Urinary bladder (tissue), 4 donors: ENCODE measurements around the gene SNAP47. TPM values are rescaled to one million over a fixed set of nuclear protein-coding genes. Genes with fewer than 3 reads are reported as not detected.

Experiments
- DNase-seq: peaks from one replicate; pipeline ENCODE4 v3.0.0-alpha.2; 2015; ENCODE audit errors: extremely low spot score
- H3K27ac ChIP-seq: one replicate; pipeline ENCODE4 v1.5.1; 2013; ENCODE audit warnings: low read depth, mild to moderate bottlenecking, moderate library complexity
- H3K36me3 ChIP-seq: one replicate; pipeline ENCODE4 v1.6.1; 2013; ENCODE audit warnings: mild to moderate bottlenecking, moderate library complexity; ENCODE audit not compliant: insufficient read depth
- H3K4me1 ChIP-seq: one replicate; pipeline ENCODE4 v1.6.1; 2013; ENCODE audit warnings: mild to moderate bottlenecking, moderate library complexity; ENCODE audit not compliant: insufficient read depth
- H3K4me3 ChIP-seq: one replicate; pipeline ENCODE4 v1.5.1; 2013; ENCODE audit warnings: low read depth, low read length
- WGBS: extraction: QIAGEN DNeasy Blood & Tissue Kit; methylation state at CpG from one replicate; pipeline ENCODE4 v1.1.7; 2013; 5-methylcytosine and 5-hydroxymethylcytosine counted together
- polyA plus RNA-seq: library from polyadenylated mRNA; stranded (reverse); fragments of 200-250 nt; gene quantifications from one replicate; pipeline ENCODE4 v1.2.3, GENCODE V29; 2013
- total RNA-seq: library from RNA; depleted of rRNA; stranded (reverse); fragments of >200 nt; gene quantifications from one replicate; pipeline ENCODE4 v1.2.3, GENCODE V29; 2014
- donor health status: healthy with polysubstance abuse.
- donor health status: healthy.

SNAP47 gene
- total and polyA plus RNA-seq, 2 donors, result 33.8 to 37.0 TPM

DNA sequence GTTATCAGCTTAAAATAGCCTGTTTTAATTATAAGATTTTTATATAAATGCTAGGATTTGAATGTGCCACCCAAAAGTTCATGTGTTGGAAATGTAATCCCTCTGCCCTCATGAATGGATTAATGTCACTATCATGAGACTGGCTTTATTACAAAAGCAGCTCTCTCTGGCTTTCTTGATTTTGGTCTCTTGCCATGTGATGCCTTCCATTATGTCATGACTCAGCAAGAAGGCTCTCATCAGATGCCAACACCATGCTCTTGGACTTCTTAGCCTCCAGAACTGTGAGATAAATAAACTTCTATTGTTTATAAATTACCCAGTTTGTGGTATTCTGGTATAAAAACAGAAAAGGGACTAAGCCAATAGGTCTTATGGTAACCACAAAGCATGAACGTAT lies 73.3 kb downstream of the SNAP47 start:
- DNase-seq, result no peak
- Histone ChIP-seq H3K4me1 (no peaks in the 10 kb centered on the region), H3K36me3 (no peaks in the 10 kb centered on the region), H3K4me3 (no peak overlapping the region), H3K27ac (no peak overlapping the region)
- WGBS, result 69% methylated on average over 1 of the region's 1 CpG

DNA sequence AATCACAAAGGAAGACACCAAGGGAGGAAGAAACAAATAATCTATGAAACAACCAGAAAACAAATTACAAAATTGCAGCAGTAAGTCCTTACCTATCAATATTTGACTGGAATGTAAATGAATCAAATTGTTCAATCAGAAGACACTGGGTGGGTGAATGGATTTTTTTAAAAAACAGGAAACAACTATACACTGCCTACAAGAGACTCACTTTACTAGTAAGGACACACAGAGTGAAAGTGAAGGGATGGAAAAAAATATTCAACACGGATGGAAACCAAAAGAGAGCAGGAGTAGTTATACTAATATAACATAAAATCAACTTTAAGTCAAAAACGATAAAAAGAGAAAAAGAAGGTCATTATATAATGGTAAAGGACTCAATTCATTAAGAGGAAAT lies 73.8 kb downstream of the SNAP47 start:
- no peak overlapping the region for H3K4me3 ChIP-seq
- H3K4me1 ChIP-seq, result no peaks in the 10 kb centered on the region
- WGBS, result 85% methylated on average over 2 of the region's 2 CpGs
- H3K27ac ChIP-seq, result no peak overlapping the region
- H3K36me3 ChIP-seq, result no peaks in the 10 kb centered on the region
- DNase-seq, result no peak

DNA sequence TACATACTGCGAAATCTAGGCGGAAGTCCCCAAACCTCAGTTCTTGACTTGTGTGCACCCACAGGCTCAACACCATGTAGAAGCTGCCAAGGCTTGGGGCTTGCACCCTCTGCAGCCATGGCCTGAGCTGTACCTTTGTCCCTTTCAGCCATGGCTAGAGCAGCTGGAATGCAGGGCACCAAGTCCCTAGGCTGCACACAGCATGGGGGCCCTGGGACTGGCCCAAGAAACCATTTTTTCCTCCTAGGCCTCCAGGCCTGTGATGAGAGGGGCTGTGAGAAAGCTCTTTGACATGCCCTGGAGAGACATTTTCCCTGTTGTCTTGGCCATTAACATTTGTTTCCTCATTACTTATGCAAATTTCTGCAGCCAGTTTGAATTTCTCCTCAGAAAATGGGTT lies 78.7 kb downstream of the SNAP47 start:
- H3K36me3 ChIP-seq, result no peaks in the 10 kb centered on the region
- DNase-seq, result no peak
- no peaks in the 10 kb centered on the region for H3K4me1 ChIP-seq
- H3K4me3 ChIP-seq, result no peak overlapping the region
- WGBS, result 96% methylated on average over 2 of the region's 2 CpGs
- no peak overlapping the region for H3K27ac ChIP-seq

DNA sequence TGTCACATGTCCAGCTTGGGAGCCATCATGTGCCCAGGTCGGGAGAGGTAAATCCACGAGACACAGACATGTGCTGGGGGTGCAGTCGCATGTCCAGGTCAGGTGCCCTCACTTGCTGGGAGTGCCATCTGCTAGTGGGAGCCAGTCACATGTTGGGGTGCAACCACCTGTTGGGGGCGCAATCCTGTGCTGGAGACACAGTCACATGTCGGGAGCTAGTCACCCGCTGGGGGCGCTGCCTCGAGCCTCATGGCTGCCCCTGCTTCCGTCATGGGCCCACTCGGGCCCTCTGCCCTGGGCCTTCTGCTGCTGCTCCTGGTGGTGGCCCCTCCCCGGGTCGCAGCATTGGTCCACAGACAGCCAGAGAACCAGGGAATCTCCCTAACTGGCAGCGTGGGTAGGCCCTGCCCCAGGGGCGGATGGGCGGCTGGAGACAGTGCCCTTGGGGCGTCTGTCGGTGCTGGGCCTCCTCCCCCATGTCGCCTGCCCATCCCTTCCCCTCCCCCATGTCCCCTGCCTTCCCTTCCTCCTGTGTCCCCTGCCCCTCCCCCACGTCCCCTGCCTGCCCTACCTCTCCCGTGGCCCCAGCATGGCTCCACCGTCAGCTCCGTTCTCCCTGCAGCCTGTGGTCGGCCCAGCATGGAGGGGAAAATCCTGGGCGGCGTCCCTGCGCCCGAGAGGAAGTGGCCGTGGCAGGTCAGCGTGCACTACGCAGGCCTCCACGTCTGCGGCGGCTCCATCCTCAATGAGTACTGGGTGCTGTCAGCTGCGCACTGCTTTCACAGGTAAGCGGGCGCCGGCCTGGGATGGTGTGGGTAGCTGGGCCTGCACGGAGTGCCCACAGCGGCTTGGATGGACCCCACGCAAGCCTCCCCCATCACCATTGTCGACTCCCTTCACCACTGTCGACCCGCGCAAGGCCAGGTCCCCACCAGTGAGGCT lies 80.5 kb downstream of the SNAP47 start, which contains the start of gene PRSS38:
TSS of gene PRSS38 (plus strand) at position 208 of the 942 bp plus-strand sequence. CDS start at position 250, 42 bp downstream.
- WGBS, result 93% methylated on average over 44 of the region's 44 CpGs
- Histone ChIP-seq H3K27ac (no peak within 1 kb of the TSS), H3K4me3 (no peak within 1 kb of the TSS), H3K4me1 (no peaks in the 10 kb centered on the region), H3K36me3 (no peaks in the 10 kb centered on the region)
- no peak for DNase-seq

DNA sequence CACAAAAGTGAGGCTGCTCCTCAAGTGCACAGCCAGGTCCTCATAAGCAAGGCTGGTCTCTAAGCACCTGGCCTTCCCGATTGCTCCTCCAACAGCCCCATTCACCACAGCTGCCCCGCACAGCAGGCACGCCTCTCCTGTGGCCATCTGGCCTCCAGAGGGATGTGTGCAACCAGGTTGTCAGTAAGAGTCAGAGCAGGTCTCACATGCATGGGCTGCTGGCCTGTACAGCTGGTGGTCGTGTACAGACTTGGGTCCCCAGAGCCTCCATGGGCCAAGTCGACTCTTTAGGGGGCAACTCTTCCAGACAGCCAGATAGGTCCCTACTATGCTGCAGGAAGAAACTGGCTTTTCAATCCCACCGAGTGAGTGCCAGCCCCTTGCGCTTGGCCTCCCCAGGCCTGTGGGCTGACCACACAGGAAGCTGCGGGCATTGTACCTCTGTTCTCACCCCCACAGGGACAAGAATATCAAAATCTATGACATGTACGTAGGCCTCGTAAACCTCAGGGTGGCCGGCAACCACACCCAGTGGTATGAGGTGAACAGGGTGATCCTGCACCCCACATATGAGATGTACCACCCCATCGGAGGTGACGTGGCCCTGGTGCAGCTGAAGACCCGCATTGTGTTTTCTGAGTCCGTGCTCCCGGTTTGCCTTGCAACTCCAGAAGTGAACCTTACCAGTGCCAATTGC lies 81.7 kb downstream of the SNAP47 start:
- 92% methylated on average over 16 of the region's 16 CpGs for WGBS
- Histone ChIP-seq H3K4me3 (no peak overlapping the region), H3K27ac (no peak overlapping the region), H3K36me3 (no peaks in the 10 kb centered on the region), H3K4me1 (no peaks in the 10 kb centered on the region)
- no peak for DNase-seq

DNA sequence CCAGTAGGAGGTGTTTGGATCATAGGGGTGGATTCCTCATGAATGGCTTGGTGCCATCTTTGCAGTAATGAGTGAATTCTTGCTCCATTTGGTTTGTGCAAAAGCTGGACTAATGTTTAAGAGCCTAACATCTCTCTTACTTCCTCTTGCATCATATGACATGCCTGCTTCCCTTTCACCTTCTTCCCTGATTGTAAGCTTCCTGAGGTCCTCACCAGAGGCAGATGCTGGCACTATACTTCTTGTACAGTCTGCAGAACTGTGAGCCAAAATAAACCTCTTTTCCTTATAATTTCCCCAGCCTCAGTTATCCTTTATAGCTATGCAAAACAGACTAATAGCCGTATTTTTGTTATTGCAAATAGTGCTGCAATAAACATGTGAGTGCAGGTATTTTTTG lies 88.3 kb downstream of the SNAP47 start:
- Histone ChIP-seq H3K27ac (no peak overlapping the region), H3K36me3 (no peaks in the 10 kb centered on the region), H3K4me1 (no peaks in the 10 kb centered on the region), H3K4me3 (no peak overlapping the region)
- WGBS, result 88% methylated on average over 1 of the region's 1 CpG
- no peak for DNase-seq

DNA sequence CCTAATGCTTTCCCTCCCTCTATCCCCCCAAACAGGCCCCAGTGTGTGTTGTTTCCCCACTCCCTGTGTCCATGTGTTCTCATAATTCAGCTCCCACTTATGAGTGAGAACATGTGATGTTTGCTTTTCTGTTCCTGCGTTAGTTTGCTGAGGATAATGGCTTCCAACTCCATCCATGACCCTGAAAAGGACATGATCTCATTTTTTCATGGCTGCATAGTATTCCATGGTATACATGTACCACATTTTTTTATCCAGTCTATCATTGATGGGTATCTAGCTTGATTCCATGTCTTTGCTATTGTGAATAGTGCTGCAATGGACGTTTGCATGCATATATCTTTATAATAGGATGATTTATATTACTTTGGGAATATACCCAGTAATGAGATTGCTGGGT lies 89.0 kb downstream of the SNAP47 start:
- Histone ChIP-seq H3K27ac (no peak overlapping the region), H3K4me1 (no peaks in the 10 kb centered on the region), H3K4me3 (no peak overlapping the region), H3K36me3 (no peaks in the 10 kb centered on the region)
- 45% methylated on average over 2 of the region's 2 CpGs for WGBS
- no peak for DNase-seq

DNA sequence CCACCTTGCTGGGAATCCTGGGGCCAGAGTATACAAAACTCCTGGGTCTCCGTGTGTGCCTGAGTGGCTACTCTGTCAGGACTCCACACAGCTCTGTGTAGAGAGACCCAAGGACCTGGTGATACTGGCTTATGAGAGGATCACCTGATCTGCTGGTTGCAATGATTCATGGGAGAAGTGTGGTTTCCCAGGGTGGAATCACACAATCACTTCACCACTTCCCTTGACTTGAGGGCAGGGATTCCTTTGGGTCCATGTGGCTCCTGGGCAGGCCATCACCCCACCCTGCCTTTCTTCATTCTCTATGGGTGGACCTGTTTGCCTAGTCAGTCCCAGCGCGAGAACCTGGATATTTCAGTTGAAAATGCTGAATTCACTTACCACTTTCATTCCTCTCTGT lies 93.6 kb downstream of the SNAP47 start:
- Histone ChIP-seq H3K4me3 (no peak overlapping the region), H3K4me1 (no peaks in the 10 kb centered on the region), H3K36me3 (no peaks in the 10 kb centered on the region), H3K27ac (no peak overlapping the region)
- 85% methylated on average over 3 of the region's 3 CpGs for WGBS
- DNase-seq, result no peak

Other genes starting within 250 kb of the SNAP47 start
- 54.9 TPM for gene ZNF678, start 171.9 kb upstream of the SNAP47 start, total RNA-seq
- 4.1 TPM for gene ZNF678, start 171.9 kb upstream of the SNAP47 start, polyA plus RNA-seq
- gene JMJD4, start 133 bp upstream of the SNAP47 start, total RNA-seq, result 18.5 TPM
- 17.4 TPM for gene JMJD4, start 133 bp upstream of the SNAP47 start, polyA plus RNA-seq
- gene PRSS38, start 80.2 kb downstream of the SNAP47 start, total RNA-seq, result not detected
- not detected for gene PRSS38, start 80.2 kb downstream of the SNAP47 start, polyA plus RNA-seq
- 2.7 TPM for gene WNT9A, start 212.5 kb downstream of the SNAP47 start, total RNA-seq
- 9.4 TPM for gene WNT9A, start 212.5 kb downstream of the SNAP47 start, polyA plus RNA-seq